AG04450 (cell line): ENCODE measurements around the gene OR6K3. TPM values are rescaled to one million over a fixed set of nuclear protein-coding genes. Genes with fewer than 3 reads are reported as not detected.
"Not testable (repeated sequence)": the region's sequence is repeated elsewhere in the genome, so short reads cannot be mapped to it uniquely, and the experiment has no call there.

ENCODE experiments used
- CTCF ChIA-PET: fragments of 300-600, 350-600 bp; formaldehyde crosslinking; extraction: SDS; loops from one replicate; lab custom pipeline; 2022; ENCODE audit warnings: antibody characterized with exemption, inconsistent platforms; lab: Charles Lee
- POLR2A ChIA-PET: fragments of 350-600 bp; formaldehyde crosslinking; extraction: SDS; loops from one replicate; lab custom pipeline; 2021; ENCODE audit warnings: antibody characterized with exemption, inconsistent platforms; lab: Yijun Ruan, JAX
- DNase-seq: peaks from one replicate; pipeline ENCODE4 v3.0.0-alpha.2; 2011; ENCODE audit warnings: low read depth, low spot score
- H3K27ac ChIP-seq: one replicate; pipeline ENCODE4 v1.5.1; 2012; ENCODE audit warnings: low read depth, low read length, control low read depth
- H3K27me3 ChIP-seq: one replicate; pipeline ENCODE4 v1.6.0; 2012; ENCODE audit warnings: low read length; ENCODE audit not compliant: control insufficient read depth, insufficient read depth
- H3K4me3 ChIP-seq: 2 replicates; pipeline ENCODE4 v1.5.1; 2011; ENCODE audit warnings: mild to moderate bottlenecking, low read depth, low read length, control low read depth
- H3K9me3 ChIP-seq: 2 replicates; pipeline ENCODE4 v1.5.1; 2012; ENCODE audit warnings: low read length; ENCODE audit not compliant: control insufficient read depth, insufficient read depth
- polyA plus RNA-seq: library from polyadenylated mRNA; depleted of rRNA; stranded (reverse); fragments of >200 nt; gene quantifications from 2 replicates; pipeline ENCODE4 v1.2.3, GENCODE V29; 2011
- TF ChIP-seq, protein P1 (sequence below): IDR thresholded peaks from 2 replicates; pipeline ENCODE4 v1.5.1; 2011; ENCODE audit warnings: low read depth, low read length, control low read depth, inconsistent platforms

The OR6K3 gene
- polyA plus RNA-seq, 1 experiment: not detected

DNA sequence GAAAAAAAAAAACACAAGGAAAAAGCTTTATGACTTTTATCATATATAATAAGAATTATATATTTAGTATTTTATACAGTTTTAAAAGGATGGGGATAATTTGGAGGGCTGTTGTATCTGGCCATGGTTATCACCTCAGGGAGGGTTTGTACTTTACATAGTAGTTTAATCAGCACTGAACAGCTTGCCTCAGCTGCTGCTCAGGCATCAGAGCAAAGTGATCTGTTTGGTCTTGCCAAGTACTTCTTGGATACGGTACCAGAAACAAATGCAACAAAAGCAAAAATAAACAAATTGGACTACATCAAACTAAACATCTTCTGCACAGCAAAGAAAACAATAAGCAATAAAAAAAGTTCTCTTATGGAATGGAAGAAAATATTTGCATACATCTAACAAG is 31.4 kb downstream of the OR6K3 start:
- H3K9me3 ChIP-seq: no peaks in the 10 kb centered on the region
- ChIA-PET POLR2A (no interaction called here), CTCF (no interaction called here)

DNA sequence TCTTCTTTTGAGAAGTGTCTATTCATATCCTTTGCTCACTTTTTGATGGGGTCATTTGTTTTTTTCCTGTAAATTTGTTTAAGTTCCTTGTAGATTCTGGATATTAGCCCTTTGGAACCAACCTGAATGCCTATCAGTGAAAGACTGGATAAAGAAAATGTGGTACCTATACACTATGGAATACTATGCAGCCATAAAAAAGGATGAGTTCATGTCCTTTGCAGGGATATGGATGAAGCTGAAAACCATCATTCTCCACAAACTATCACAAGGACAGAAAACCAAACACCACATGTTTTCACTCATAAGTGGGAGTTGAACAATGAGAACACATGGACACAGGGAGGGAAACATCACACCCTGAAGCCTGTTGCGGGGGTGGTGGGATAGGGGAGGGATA is 32.2 kb downstream of the OR6K3 start:
- H3K9me3 ChIP-seq, POLR2A ChIA-PET, H3K27ac ChIP-seq, CTCF ChIA-PET, H3K4me3 ChIP-seq, H3K27me3 ChIP-seq, DNase-seq: not testable (repeated sequence)

More for the DNA sequence above, 31.4 kb downstream of the OR6K3 start:
- DNase-seq: no peak
- Histone ChIP-seq H3K27me3 (no peaks in the 10 kb centered on the region), H3K4me3 (no peak overlapping the region), H3K27ac (no peak overlapping the region)
- TF ChIP-seq, protein P1, sequence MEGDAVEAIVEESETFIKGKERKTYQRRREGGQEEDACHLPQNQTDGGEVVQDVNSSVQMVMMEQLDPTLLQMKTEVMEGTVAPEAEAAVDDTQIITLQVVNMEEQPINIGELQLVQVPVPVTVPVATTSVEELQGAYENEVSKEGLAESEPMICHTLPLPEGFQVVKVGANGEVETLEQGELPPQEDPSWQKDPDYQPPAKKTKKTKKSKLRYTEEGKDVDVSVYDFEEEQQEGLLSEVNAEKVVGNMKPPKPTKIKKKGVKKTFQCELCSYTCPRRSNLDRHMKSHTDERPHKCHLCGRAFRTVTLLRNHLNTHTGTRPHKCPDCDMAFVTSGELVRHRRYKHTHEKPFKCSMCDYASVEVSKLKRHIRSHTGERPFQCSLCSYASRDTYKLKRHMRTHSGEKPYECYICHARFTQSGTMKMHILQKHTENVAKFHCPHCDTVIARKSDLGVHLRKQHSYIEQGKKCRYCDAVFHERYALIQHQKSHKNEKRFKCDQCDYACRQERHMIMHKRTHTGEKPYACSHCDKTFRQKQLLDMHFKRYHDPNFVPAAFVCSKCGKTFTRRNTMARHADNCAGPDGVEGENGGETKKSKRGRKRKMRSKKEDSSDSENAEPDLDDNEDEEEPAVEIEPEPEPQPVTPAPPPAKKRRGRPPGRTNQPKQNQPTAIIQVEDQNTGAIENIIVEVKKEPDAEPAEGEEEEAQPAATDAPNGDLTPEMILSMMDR: no peak

DNA sequence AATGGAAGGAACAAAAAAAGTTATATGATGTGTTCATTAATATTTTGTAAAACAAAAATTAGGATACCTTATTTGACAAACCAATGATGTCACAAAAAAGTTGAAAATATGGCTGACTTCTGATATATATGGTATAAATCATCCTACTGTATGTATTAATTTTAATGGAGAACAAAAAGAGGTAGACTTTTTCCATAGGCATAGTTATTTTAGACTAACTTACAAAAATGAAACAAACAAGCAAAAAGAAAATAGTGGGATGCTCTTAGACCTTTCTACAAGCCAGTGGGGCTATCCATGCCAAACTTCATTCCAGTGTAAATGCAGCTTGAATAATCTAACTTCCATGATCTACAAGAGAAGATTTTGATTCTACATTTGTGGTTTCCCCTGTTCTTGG is 33.5 kb downstream of the OR6K3 start:
- POLR2A ChIA-PET: no interaction called here
- Histone ChIP-seq H3K27me3 (no peaks in the 10 kb centered on the region), H3K4me3 (no peak overlapping the region), H3K9me3 (no peaks in the 10 kb centered on the region), H3K27ac (no peak overlapping the region)
- CTCF ChIA-PET: no interaction called here
- TF ChIP-seq, protein P1: no peak
- no peak for DNase-seq

DNA sequence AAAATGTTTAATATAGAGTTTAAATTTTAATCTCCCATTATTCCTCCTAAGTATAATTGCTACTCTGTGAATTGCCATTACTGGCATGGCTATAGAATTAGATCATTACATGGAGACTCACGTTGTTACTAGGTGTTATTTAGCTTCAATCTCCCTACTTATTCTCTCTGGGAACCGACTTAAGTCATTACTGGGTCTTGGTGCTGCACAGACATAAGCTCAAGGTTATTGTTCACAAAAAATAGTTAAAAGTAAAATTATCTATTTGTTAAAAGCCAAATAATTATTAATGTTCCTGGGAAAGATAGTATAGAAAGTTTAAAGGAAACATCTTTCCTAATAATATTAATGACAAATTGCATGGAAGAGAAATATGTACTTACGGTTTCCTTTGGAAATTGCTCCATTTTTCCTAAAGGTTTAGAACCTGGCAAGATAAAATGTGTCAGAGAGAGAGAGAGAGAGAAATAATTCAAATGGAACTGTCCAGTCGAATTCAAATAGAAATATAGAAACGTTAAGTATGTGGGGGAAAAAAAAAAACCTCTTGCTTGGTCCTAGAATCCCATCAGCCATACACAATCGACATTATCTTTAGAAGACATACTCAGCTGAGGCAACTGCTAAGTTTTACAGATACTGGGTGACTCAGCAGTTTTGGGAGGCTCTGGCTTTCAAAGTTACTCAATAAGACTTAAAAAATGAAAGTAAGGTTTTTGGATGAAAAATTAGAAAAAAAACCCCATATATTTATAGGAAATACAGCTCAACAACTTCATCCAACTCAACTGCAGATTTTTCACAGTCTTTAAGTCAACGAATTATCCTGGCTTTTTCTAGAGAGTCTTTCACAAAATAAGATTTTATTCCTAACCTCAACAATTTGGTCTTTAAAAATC is 34.2 kb downstream of the OR6K3 start, which contains the start of gene SPTA1:
Gene SPTA1, minus strand, starts transcription at position 605 of the 899 bp plus-strand sequence. Its CDS starts 198 bp downstream, at position 407.
- TF ChIP-seq, protein P1: no peak
- ChIA-PET POLR2A (no interaction called here), CTCF (no interaction called here)
- Histone ChIP-seq H3K4me3 (no peak within 1 kb of the TSS), H3K27me3 (no peaks in the 10 kb centered on the region), H3K9me3 (no peaks in the 10 kb centered on the region), H3K27ac (no peak within 1 kb of the TSS)
- DNase-seq: no peak

DNA sequence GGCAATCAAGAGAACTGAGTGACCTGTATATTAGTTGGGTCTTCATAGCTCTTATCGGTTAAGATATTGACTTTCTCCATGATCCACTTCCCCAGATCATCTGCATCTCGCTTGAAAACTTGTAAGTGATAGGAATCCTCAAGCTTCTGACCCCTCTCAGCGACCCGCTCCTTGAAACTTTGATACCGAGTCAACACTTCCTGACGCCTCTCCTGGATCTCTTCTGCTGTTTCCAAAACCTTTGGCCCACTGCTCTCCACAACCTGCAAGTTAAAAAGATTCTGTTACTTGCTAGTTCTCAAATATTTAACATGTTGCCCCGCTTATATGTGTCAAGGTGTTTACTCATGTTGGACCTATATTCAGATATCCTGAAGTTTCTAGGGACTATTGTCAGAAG is 35.4 kb downstream of the OR6K3 start:
- DNase-seq: no peak
- no peak overlapping the region for H3K4me3 ChIP-seq
- CTCF ChIA-PET: no interaction called here
- TF ChIP-seq, protein P1: no peak
- POLR2A ChIA-PET: no interaction called here
- H3K27me3 ChIP-seq: no peaks in the 10 kb centered on the region
- H3K9me3 ChIP-seq: no peaks in the 10 kb centered on the region
- H3K27ac ChIP-seq: no peak overlapping the region
